ENCODE data around the gene GNAL. TPM values are rescaled to one million over a fixed set of nuclear protein-coding genes. Genes with fewer than 3 reads are reported as not detected.

Gene GNAL
- total and polyA plus RNA-seq, 2 experiments from 2014 or later: 7.5 to 21.6 TPM

DNA sequence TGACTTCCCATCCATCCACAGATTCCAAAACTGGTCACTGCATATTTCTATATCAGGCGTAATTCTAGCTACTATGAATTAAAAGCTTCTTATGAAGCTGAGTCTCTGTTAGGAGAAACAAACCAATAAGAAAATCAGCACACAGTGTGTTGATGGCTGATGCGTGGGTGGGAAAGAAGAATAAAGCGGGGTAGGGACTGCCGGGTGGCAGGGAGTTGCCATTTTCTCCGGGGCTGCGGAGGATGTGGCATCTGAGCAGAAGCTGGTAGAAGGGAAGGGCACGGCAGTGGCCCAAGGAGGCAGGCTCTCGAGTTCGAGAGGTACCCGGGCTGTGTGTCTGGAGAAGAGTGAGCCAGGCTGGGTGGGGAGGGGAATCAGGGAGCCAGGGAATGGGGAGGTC is 113.5 kb downstream of the GNAL start:
- Histone ChIP-seq H4K20me1 (replicated peaks; ENCODE audit: insufficient read depth) (no peaks in the 10 kb centered on the region), H2AFZ (no peak overlapping the region), H3K9me2 (ENCODE audit: insufficient read depth) (no peaks in the 10 kb centered on the region), H3K4me2 (no peak overlapping the region), H3K4me1 (ENCODE audit: insufficient read depth) (peaks cover 18% of the 10 kb centered on the region), H3F3A (replicated peaks; ENCODE audit: low read depth) (peaks cover 8% of the 10 kb centered on the region; the same call in 1 of the 2 replicates), H3K27me3 (ENCODE audit: insufficient read depth) (no peaks in the 10 kb centered on the region), H3K4me3 (no peak overlapping the region), H3K79me2 (replicated peaks; ENCODE audit: insufficient read depth) (no peaks in the 10 kb centered on the region), H3K36me3 (ENCODE audit: insufficient read depth) (no peaks in the 10 kb centered on the region), H3K27ac (ENCODE audit: low read depth) (no peak overlapping the region)
- H3K36me3 Mint-ChIP-seq (ENCODE audit: low read depth): no peaks in the 10 kb centered on the region
- no peak overlapping the region for H3K27ac Mint-ChIP-seq
- no peaks in the 10 kb centered on the region for H3K9me3 Mint-ChIP-seq
- H3K27me3 Mint-ChIP-seq (ENCODE audit: insufficient read depth, low read depth, poor library complexity): peaks cover 4% of the 10 kb centered on the region
- DNase-seq (ENCODE audit: low spot score) (no peak), ATAC-seq (no peak)
- TF ChIP-seq ZNF331 (CRISPR knock-in tag; IDR thresholded peaks at IDR 0.05; ENCODE audit: low read depth): no peak
- TF ChIP-seq, protein P1, sequence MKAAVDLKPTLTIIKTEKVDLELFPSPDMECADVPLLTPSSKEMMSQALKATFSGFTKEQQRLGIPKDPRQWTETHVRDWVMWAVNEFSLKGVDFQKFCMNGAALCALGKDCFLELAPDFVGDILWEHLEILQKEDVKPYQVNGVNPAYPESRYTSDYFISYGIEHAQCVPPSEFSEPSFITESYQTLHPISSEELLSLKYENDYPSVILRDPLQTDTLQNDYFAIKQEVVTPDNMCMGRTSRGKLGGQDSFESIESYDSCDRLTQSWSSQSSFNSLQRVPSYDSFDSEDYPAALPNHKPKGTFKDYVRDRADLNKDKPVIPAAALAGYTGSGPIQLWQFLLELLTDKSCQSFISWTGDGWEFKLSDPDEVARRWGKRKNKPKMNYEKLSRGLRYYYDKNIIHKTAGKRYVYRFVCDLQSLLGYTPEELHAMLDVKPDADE (IDR thresholded peaks at IDR 0.05): no peak
- no peak overlapping the region for H3K4me3 Mint-ChIP-seq
- peaks cover 24% of the 10 kb centered on the region for H3K4me1 Mint-ChIP-seq

DNA sequence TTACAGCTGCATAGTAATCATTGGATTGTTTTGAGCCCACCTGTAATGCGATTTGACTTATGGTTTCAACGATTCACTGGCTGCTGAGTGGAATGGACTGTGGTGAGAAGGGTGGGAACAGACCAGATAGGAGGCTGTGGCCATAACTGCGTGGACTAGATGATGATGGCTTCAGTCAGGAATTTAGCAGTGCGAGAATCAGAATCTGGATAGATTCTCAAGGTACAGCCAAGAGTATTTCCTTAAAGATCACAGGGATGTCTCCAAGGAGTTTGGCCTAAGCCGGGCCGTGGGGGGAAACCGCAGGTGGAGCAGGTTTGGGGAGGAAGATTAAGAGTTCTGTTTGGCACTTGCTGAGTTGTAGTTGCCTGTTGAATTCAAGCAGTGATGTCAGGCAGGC is 118.2 kb downstream of the GNAL start:
- Histone ChIP-seq H3K79me2 (replicated peaks; ENCODE audit: insufficient read depth) (no peaks in the 10 kb centered on the region), H3K4me1 (ENCODE audit: insufficient read depth) (peaks cover 45% of the 10 kb centered on the region), H3K4me3 (no peak overlapping the region), H3K9me2 (ENCODE audit: insufficient read depth) (no peaks in the 10 kb centered on the region), H3F3A (replicated peaks; ENCODE audit: low read depth) (peaks cover 10% of the 10 kb centered on the region; the same call in 1 of the 2 replicates), H3K27ac (ENCODE audit: low read depth) (peak overlapping the region; percentile 88), H3K4me2 (peak overlapping the region; percentile 7), H4K20me1 (replicated peaks; ENCODE audit: insufficient read depth) (no peaks in the 10 kb centered on the region), H2AFZ (no peak overlapping the region), H3K36me3 (ENCODE audit: insufficient read depth) (no peaks in the 10 kb centered on the region), H3K27me3 (ENCODE audit: insufficient read depth) (no peaks in the 10 kb centered on the region)
- H3K27ac Mint-ChIP-seq: peak overlapping the region; percentile 76
- H3K9me3 Mint-ChIP-seq: no peaks in the 10 kb centered on the region
- ATAC-seq (no peak), DNase-seq (ENCODE audit: low spot score) (no peak)
- no peaks in the 10 kb centered on the region for H3K36me3 Mint-ChIP-seq (ENCODE audit: low read depth)
- no peak overlapping the region for H3K4me3 Mint-ChIP-seq
- H3K4me1 Mint-ChIP-seq: peaks cover 56% of the 10 kb centered on the region
- H3K27me3 Mint-ChIP-seq (ENCODE audit: insufficient read depth, low read depth, poor library complexity): peaks cover 20% of the 10 kb centered on the region
- no peak for TF ChIP-seq EZH2 (IDR thresholded peaks at IDR 0.05; ENCODE audit: low read depth, unreplicated experiment)
- TF ChIP-seq, protein P2, sequence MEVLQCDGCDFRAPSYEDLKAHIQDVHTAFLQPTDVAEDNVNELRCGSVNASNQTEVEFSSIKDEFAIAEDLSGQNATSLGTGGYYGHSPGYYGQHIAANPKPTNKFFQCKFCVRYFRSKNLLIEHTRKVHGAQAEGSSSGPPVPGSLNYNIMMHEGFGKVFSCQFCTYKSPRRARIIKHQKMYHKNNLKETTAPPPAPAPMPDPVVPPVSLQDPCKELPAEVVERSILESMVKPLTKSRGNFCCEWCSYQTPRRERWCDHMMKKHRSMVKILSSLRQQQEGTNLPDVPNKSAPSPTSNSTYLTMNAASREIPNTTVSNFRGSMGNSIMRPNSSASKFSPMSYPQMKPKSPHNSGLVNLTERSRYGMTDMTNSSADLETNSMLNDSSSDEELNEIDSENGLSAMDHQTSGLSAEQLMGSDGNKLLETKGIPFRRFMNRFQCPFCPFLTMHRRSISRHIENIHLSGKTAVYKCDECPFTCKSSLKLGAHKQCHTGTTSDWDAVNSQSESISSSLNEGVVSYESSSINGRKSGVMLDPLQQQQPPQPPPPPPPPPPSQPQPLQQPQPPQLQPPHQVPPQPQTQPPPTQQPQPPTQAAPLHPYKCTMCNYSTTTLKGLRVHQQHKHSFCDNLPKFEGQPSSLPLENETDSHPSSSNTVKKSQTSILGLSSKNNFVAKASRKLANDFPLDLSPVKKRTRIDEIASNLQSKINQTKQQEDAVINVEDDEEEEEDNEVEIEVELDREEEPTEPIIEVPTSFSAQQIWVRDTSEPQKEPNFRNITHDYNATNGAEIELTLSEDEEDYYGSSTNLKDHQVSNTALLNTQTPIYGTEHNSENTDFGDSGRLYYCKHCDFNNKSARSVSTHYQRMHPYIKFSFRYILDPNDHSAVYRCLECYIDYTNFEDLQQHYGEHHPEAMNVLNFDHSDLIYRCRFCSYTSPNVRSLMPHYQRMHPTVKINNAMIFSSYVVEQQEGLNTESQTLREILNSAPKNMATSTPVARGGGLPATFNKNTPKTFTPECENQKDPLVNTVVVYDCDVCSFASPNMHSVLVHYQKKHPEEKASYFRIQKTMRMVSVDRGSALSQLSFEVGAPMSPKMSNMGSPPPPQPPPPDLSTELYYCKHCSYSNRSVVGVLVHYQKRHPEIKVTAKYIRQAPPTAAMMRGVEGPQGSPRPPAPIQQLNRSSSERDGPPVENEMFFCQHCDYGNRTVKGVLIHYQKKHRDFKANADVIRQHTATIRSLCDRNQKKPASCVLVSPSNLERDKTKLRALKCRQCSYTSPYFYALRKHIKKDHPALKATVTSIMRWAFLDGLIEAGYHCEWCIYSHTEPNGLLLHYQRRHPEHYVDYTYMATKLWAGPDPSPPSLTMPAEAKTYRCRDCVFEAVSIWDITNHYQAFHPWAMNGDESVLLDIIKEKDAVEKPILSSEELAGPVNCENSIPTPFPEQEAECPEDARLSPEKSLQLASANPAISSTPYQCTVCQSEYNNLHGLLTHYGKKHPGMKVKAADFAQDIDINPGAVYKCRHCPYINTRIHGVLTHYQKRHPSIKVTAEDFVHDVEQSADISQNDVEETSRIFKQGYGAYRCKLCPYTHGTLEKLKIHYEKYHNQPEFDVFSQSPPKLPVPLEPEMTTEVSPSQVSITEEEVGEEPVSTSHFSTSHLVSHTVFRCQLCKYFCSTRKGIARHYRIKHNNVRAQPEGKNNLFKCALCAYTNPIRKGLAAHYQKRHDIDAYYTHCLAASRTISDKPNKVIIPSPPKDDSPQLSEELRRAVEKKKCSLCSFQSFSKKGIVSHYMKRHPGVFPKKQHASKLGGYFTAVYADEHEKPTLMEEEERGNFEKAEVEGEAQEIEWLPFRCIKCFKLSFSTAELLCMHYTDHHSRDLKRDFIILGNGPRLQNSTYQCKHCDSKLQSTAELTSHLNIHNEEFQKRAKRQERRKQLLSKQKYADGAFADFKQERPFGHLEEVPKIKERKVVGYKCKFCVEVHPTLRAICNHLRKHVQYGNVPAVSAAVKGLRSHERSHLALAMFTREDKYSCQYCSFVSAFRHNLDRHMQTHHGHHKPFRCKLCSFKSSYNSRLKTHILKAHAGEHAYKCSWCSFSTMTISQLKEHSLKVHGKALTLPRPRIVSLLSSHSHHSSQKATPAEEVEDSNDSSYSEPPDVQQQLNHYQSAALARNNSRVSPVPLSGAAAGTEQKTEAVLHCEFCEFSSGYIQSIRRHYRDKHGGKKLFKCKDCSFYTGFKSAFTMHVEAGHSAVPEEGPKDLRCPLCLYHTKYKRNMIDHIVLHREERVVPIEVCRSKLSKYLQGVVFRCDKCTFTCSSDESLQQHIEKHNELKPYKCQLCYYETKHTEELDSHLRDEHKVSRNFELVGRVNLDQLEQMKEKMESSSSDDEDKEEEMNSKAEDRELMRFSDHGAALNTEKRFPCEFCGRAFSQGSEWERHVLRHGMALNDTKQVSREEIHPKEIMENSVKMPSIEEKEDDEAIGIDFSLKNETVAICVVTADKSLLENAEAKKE (CRISPR knock-in tag; IDR thresholded peaks at IDR 0.05): no peak
- no peak for TF ChIP-seq CTCF (conservative IDR thresholded peaks at IDR 0.05; ENCODE audit: low read depth in 2 of 2)
- TF ChIP-seq ZNF114 (CRISPR knock-in tag; IDR thresholded peaks at IDR 0.05): no peak
- TF ChIP-seq, protein P1 (IDR thresholded peaks at IDR 0.05): no peak
- no peak for TF ChIP-seq REST (IDR thresholded peaks at IDR 0.05; ENCODE audit: unreplicated experiment)

All from GM23338 (cell line).